ENCODE data around the gene POU3F2. TPM values are rescaled to one million over a fixed set of nuclear protein-coding genes. Genes with fewer than 3 reads are reported as not detected.

Gene POU3F2
- total and polyA plus RNA-seq, 7 donors: not detected

DNA sequence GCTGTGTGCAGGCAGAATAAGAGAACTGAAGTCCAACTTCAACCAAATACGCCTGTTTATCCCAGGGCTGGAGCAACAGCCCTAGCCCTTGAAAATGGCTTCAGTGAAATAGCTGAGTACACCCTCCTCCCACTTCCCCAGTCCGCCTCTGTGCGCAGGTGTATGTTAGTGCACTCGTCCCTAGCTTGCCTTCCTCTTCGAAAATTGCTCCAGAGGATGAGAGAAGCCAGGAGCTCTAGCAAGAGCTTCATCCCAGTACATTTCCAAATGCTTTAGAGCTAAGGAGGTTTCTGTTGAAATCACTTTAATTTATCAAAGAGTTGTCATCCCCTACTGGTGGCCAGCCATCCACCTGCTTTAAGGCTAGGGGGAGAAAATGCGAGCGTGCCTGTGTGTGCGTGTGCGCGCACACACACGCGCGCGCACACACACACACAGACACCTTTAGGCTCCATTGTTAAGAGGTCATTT is 5.4 kb upstream of the POU3F2 start:
- Histone ChIP-seq H3K4me1 (peaks cover 0 to 58% (median 51%) of the 10 kb centered on the region in 4 donors), H3K27me3 (peaks cover 86 to 100% (median 87%) of the 10 kb centered on the region in 3 donors), H3K36me3 (no peaks in the 10 kb centered on the region), H3K27ac (no peak overlapping the region), H3K4me3 (no peak overlapping the region), H3K9me3 (no peaks in the 10 kb centered on the region)
- 7 to 12% methylated on average over 14 of the region's 14 CpGs for WGBS, 2 donors
- TF ChIP-seq, protein P1, sequence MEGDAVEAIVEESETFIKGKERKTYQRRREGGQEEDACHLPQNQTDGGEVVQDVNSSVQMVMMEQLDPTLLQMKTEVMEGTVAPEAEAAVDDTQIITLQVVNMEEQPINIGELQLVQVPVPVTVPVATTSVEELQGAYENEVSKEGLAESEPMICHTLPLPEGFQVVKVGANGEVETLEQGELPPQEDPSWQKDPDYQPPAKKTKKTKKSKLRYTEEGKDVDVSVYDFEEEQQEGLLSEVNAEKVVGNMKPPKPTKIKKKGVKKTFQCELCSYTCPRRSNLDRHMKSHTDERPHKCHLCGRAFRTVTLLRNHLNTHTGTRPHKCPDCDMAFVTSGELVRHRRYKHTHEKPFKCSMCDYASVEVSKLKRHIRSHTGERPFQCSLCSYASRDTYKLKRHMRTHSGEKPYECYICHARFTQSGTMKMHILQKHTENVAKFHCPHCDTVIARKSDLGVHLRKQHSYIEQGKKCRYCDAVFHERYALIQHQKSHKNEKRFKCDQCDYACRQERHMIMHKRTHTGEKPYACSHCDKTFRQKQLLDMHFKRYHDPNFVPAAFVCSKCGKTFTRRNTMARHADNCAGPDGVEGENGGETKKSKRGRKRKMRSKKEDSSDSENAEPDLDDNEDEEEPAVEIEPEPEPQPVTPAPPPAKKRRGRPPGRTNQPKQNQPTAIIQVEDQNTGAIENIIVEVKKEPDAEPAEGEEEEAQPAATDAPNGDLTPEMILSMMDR (IDR thresholded peaks at IDR 0.05): no peak
- no peak for TF ChIP-seq EP300 (IDR thresholded peaks at IDR 0.05)
- TF ChIP-seq POLR2A (IDR thresholded peaks at IDR 0.05): no peak
- no peak for TF ChIP-seq POLR2AphosphoS5 (IDR thresholded peaks at IDR 0.05)
- DNase-seq: no peak
- intact Hi-C loops (cut with DNase I): no loop called here

DNA sequence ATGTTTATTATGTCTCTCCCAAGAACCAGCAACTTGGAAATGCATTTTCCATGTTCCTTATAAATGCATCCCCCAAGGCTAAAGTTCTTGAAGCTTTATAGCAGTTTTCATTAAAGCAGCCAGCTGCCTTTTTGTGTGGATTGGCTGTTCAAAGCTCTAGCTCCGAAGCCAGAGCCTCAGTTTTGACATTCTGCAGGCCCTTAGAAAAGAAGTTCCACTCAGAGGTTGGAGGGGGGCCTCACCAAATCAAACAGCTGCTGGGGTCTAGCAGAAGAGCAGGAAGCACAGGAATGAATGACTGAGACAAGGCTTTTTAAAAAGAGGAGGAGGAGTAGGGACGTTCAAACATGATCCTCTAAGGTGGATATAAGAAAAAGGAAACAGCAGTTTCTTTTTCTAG is 4.2 kb upstream of the POU3F2 start:
- Histone ChIP-seq H3K4me3 (no peak overlapping the region), H3K27me3 (peaks cover 76 to 100% (median 76%) of the 10 kb centered on the region in 3 donors), H3K9me3 (no peaks in the 10 kb centered on the region), H3K36me3 (no peaks in the 10 kb centered on the region), H3K4me1 (peaks cover 0 to 58% (median 50%) of the 10 kb centered on the region in 4 donors), H3K27ac (no peak overlapping the region)
- TF ChIP-seq POLR2AphosphoS5 (IDR thresholded peaks at IDR 0.05) (no peak), POLR2A (IDR thresholded peaks at IDR 0.05) (no peak), EP300 (IDR thresholded peaks at IDR 0.05) (no peak)
- TF ChIP-seq, protein P1 (IDR thresholded peaks at IDR 0.05): no peak
- 7% methylated on average over 2 of the region's 2 CpGs for WGBS, 2 donors
- intact Hi-C loops (cut with DNase I): loop anchor here (10.0 kb wide), 3 partner anchors 115 to 765 kb away; partner anchors contain the start of gene FBXL4
- DNase-seq: no peak

DNA sequence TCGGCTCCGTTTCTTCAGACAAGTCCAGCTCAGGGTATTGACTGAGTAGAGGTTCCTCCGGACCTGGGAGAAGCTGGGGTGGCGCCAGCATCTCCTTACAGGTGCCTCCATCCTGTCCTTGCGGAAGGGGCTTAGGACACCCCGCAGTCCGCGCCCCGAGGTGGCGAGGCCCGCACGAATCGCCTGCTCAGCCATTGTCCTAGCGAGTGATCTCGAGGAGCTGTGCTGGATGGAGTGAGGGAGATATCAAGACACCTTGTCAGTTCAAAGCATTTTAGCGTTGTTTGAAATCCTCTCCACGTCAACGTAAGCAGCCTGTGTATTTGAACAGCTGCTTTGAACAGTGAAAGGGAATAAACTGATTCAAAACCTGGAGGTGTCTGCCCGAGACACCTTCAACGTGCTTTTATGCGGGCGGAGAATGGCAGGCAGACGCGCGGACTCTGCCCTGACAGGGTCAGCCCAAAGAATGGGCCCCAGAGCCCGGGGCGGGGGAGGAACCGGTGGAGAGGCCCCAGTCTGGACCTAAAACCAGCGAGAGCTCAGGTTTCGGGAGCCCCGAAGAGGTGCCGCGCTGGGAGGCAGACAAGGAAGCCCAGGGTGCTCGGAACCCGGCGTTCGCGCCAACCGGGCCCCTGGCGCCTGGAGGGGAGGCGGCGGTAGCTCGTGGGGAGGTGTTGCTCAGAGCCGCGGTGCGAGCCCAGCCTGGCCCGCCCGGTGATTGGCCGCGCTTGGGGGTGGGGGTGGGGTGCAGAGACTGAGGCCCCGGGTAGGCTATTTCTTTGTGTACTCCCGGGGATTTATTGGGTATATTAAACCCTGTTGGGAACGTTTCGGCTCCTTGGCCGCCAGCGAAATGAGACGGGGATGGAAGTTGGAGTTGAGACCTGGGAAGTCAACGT is 3.1 kb upstream of the POU3F2 start:
- no peak for DNase-seq
- Histone ChIP-seq H3K27ac (no peak overlapping the region), H3K4me3 (no peak overlapping the region), H3K4me1 (peaks cover 0 to 67% (median 59%) of the 10 kb centered on the region in 4 donors), H3K9me3 (no peaks in the 10 kb centered on the region), H3K27me3 (peaks cover 76 to 100% (median 76%) of the 10 kb centered on the region in 3 donors), H3K36me3 (no peaks in the 10 kb centered on the region)
- WGBS, 2 donors: 2 to 4% methylated on average over 58 of the region's 58 CpGs
- intact Hi-C loops (cut with DNase I): loop anchor here (10.0 kb wide), 3 partner anchors 113 to 763 kb away; partner anchors contain the start of gene FBXL4
- TF ChIP-seq EP300 (IDR thresholded peaks at IDR 0.05) (no peak), POLR2AphosphoS5 (IDR thresholded peaks at IDR 0.05) (no peak), POLR2A (IDR thresholded peaks at IDR 0.05) (no peak)
- TF ChIP-seq, protein P1 (IDR thresholded peaks at IDR 0.05): no peak

DNA sequence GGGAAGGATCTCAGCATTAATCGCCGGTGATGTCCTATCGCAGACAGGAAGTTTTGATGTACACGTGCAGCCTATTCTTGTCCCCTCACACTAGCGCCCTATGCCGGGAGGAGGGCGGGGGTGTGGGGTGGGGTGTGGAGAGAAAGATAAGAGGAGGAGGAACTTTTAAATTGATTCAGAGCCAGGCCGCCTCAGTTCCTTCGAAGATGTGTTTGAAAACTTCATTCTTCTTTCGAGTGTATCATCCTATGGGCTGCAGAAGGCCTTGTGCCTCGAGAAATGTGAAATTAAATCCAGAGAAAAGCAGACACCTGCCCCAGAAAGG is 2.5 kb upstream of the POU3F2 start:
- no peaks in the 10 kb centered on the region for H3K9me3 ChIP-seq
- H3K4me3 ChIP-seq: peak overlapping the region in 1 of 4 donors; percentile 57
- H3K27me3 ChIP-seq: peaks cover 74 to 100% (median 76%) of the 10 kb centered on the region in 3 donors
- intact Hi-C loops (cut with DNase I): loop anchor here (10.0 kb wide), 3 partner anchors 113 to 763 kb away; partner anchors contain the start of gene FBXL4
- 1 to 2% methylated on average over 11 of the region's 11 CpGs for WGBS, 2 donors
- TF ChIP-seq POLR2AphosphoS5 (IDR thresholded peaks at IDR 0.05) (no peak), EP300 (IDR thresholded peaks at IDR 0.05) (no peak), POLR2A (IDR thresholded peaks at IDR 0.05) (no peak)
- TF ChIP-seq, protein P1 (IDR thresholded peaks at IDR 0.05): no peak
- H3K27ac ChIP-seq: no peak overlapping the region
- no peak for DNase-seq
- no peaks in the 10 kb centered on the region for H3K36me3 ChIP-seq
- peaks cover 0 to 67% (median 59%) of the 10 kb centered on the region in 4 donors for H3K4me1 ChIP-seq
